IMR-90 (cell line): Measurements from ENCODE around the gene G3BP2. TPM values are rescaled to one million over a fixed set of nuclear protein-coding genes. Genes with fewer than 3 reads are reported as not detected.

Source experiments
- ATAC-seq: fragments of 200-7000 bp; cut with Tn5 transposase; 2 replicates; pipeline ENCODE4 v1.9.1; 2020; ENCODE audit warnings: low read depth, mild to moderate bottlenecking, moderate library complexity
- BruUV-seq: library from RNA; stranded (reverse); fragments of 400-500 nt; replicated peaks from 2 replicates; lab custom pipeline; 2021; lab: Mats Ljungman, UMichigan
- CTCF ChIA-PET: fragments of 300-600 bp; formaldehyde crosslinking; extraction: SDS; loops from one replicate; lab custom pipeline; 2021; ENCODE audit warnings: antibody characterized with exemption; lab: Yijun Ruan, JAX
- POLR2A ChIA-PET: fragments of 300-600 bp; sonication (Branson Sonifier 250); formaldehyde crosslinking; loops from one replicate; lab custom pipeline; 2022; ENCODE audit warnings: antibody characterized with exemption; ENCODE audit not compliant: unreplicated experiment; lab: Charles Lee
- DNase-seq: peaks from one replicate; pipeline ENCODE4 v3.0.0; 2013
- H2AFZ ChIP-seq: replicated peaks from 2 replicates; pipeline ENCODE3; 2013; ENCODE audit warnings: low read length, mild to moderate bottlenecking; ENCODE audit not compliant: poor library complexity
- H2AK5ac ChIP-seq: 2 replicates; pipeline ENCODE4 v1.6.1; 2013; ENCODE audit warnings: low read depth, low read length, inconsistent platforms
- H2AK9ac ChIP-seq: replicated peaks from 2 replicates; pipeline ENCODE3; 2013; ENCODE audit warnings: mild to moderate bottlenecking, low read depth, low read length, moderate library complexity; ENCODE audit not compliant: poor library complexity
- H2BK120ac ChIP-seq: 2 replicates; pipeline ENCODE4 v1.6.1; 2013; ENCODE audit warnings: low read depth, low read length, inconsistent platforms
- H2BK15ac ChIP-seq: 3 replicates; pipeline ENCODE4 v1.6.1; 2013; ENCODE audit warnings: low read depth, low read length, inconsistent platforms
- H2BK20ac ChIP-seq: 2 replicates; pipeline ENCODE4 v1.6.1; 2013; ENCODE audit warnings: low read depth, mild to moderate bottlenecking, inconsistent platforms, low read length, moderate library complexity
- H2BK5ac ChIP-seq: 2 replicates; pipeline ENCODE4 v1.6.1; 2013; ENCODE audit warnings: mild to moderate bottlenecking, low read depth, low read length, inconsistent platforms; ENCODE audit not compliant: poor library complexity, severe bottlenecking
- H3K14ac ChIP-seq: replicated peaks from 2 replicates; pipeline ENCODE4 v1.6.1; 2013; ENCODE audit warnings: low read depth, low read length, inconsistent platforms
- H3K18ac ChIP-seq: 2 replicates; pipeline ENCODE4 v1.6.1; 2013; ENCODE audit warnings: low read depth, low read length, control low read depth
- H3K23ac ChIP-seq: 2 replicates; pipeline ENCODE4 v1.6.1; 2013; ENCODE audit warnings: low read depth, low read length, inconsistent platforms
- H3K27ac ChIP-seq: 2 replicates; pipeline ENCODE4 v1.5.1; 2013; ENCODE audit warnings: mild to moderate bottlenecking, control low read depth, low read length; ENCODE audit not compliant: insufficient read depth
- H3K27me3 ChIP-seq: 2 replicates; pipeline ENCODE4 v1.6.1; 2013; ENCODE audit warnings: low read length; ENCODE audit not compliant: control insufficient read depth, insufficient read depth
- H3K36me3 ChIP-seq: 2 replicates; pipeline ENCODE4 v1.6.1; 2013; ENCODE audit warnings: low read length, mixed read lengths; ENCODE audit not compliant: control insufficient read depth, insufficient read depth
- H3K4ac ChIP-seq: 2 replicates; pipeline ENCODE4 v1.6.1; 2013; ENCODE audit warnings: low read depth, low read length, inconsistent platforms
- H3K4me1 ChIP-seq: 2 replicates; pipeline ENCODE4 v1.6.1; 2013; ENCODE audit warnings: low read length, mixed read lengths; ENCODE audit not compliant: control insufficient read depth, insufficient read depth
- H3K4me2 ChIP-seq: 2 replicates; pipeline ENCODE4 v1.6.1; 2013; ENCODE audit warnings: low read depth, mild to moderate bottlenecking, control low read depth, low read length, moderate library complexity
- H3K4me3 ChIP-seq: 2 replicates; pipeline ENCODE4 v1.5.1; 2013; ENCODE audit warnings: low read depth, mild to moderate bottlenecking, control low read depth, low read length, moderate library complexity; ENCODE audit not compliant: insufficient read depth
- H3K56ac ChIP-seq: 2 replicates; pipeline ENCODE4 v1.6.1; 2013; ENCODE audit warnings: low read length, inconsistent platforms; ENCODE audit not compliant: insufficient read depth; ENCODE audit errors: extremely low read depth
- H3K79me1 ChIP-seq, 2 experiments: 2 replicates each; pipeline ENCODE4 v1.6.1; 2013; ENCODE audit warnings: low read length in 2 of 2, inconsistent platforms in 1 of 2, low read depth in 1 of 2
- H3K9ac ChIP-seq: 2 replicates; pipeline ENCODE4 v1.6.1; 2013; ENCODE audit warnings: low read depth, low read length, control low read depth
- H3K9me1 ChIP-seq: 2 replicates; pipeline ENCODE4 v1.6.1; 2013; ENCODE audit warnings: low read length, inconsistent platforms; ENCODE audit not compliant: insufficient read depth
- H3K9me3 ChIP-seq: 2 replicates; pipeline ENCODE4 v1.6.1; 2013; ENCODE audit warnings: low read length; ENCODE audit not compliant: control insufficient read depth, insufficient read depth
- H4K20me1 ChIP-seq: 2 replicates; pipeline ENCODE4 v1.6.1; 2013; ENCODE audit warnings: low read length, inconsistent platforms; ENCODE audit not compliant: insufficient read depth
- H4K5ac ChIP-seq: 2 replicates; pipeline ENCODE4 v1.6.1; 2013; ENCODE audit warnings: mild to moderate bottlenecking, low read depth, low read length, control low read depth
- H4K8ac ChIP-seq, 2 experiments: 2 replicates each; pipeline ENCODE4 v1.6.1; 2013; ENCODE audit warnings: low read depth in 2 of 2, low read length in 2 of 2, control low read depth in 1 of 2, inconsistent platforms in 1 of 2
- H4K91ac ChIP-seq: 2 replicates; pipeline ENCODE4 v1.6.1; 2013; ENCODE audit warnings: low read depth, low read length, inconsistent platforms; ENCODE audit not compliant: insufficient read depth
- CHD1 ChIP-seq: IDR thresholded peaks from 2 replicates; pipeline ENCODE4 v1.6.1; 2012; ENCODE audit warnings: low read depth, low read length, improper control_type of control experiment
- RAD21 ChIP-seq: IDR thresholded peaks from 2 replicates; pipeline ENCODE4 v1.6.1; 2012; ENCODE audit warnings: low read length, improper control_type of control experiment
- WGBS, 2 experiments: methylation state at CpG; one replicate each; pipeline versions ENCODE4 v1.1.5 to v1.1.7; 2013; ENCODE audit warnings: missing lambda C conversion rate in 2 of 2; ENCODE audit not compliant: insufficient read length in 1 of 2; ENCODE audit errors: extremely low coverage in 2 of 2; 5-methylcytosine and 5-hydroxymethylcytosine counted together
- dilution Hi-C: fragments of 300-500 bp; cut with HindIII; formaldehyde crosslinking; loops from one replicate; pipeline ENCODE4 v1.14.3; 2018; ENCODE audit warnings: low sequenced_read_pairs; ENCODE audit not compliant: unreplicated experiment
- in situ Hi-C: fragments of 300-500 bp; cut with MboI; formaldehyde crosslinking; loops from 3 replicates; pipeline ENCODE4 v1.14.3; 2019; ENCODE audit warnings: low sequenced_read_pairs, inconsistent platforms, mixed read lengths
- intact Hi-C: fragments of 100-400 bp; cut with micrococcal nuclease; formaldehyde crosslinking; loops from 2 replicates; pipeline ENCODE4 v1.10.0; 2022
- polyA plus RNA-seq, 3 experiments: library from polyadenylated mRNA; depleted of rRNA; stranded (reverse); fragments of >200 nt; gene quantifications; 2 replicates each; pipeline ENCODE4 v1.2.3, GENCODE V29; 2012; ENCODE audit warnings: low replicate concordance in 1 of 3
- total RNA-seq: library from RNA; depleted of rRNA; stranded (reverse); fragments of >200 nt; gene quantifications from 2 replicates; pipeline ENCODE4 v1.2.3, GENCODE V29; 2012

G3BP2 gene
- total and polyA plus RNA-seq, 2 of the 4 experiments (the other 2 are of a cell fraction) = 80.5 to 183 TPM

- dilution Hi-C loops = no loop called here
- H4K5ac ChIP-seq = no peak overlapping the region
- no peak overlapping the region for H2BK15ac ChIP-seq
These were observed 35.4 kb downstream of the G3BP2 start for GRCh38 chr4:75637827-75638226.

More at GRCh38 chr4:75637827-75638226, 35.4 kb downstream of the G3BP2 start:
- Histone ChIP-seq H3K79me1 (no peaks in the 10 kb centered on the region; a peak in 1 of 4 replicates), H3K23ac (no peak overlapping the region), H3K27me3 (no peaks in the 10 kb centered on the region), H3K4me3 (no peak overlapping the region), H3K9me1 (peaks cover 3% of the 10 kb centered on the region; the same call in 1 of the 2 replicates), H4K8ac (no peak overlapping the region), H4K91ac (no peak overlapping the region), H2AK9ac (no peak overlapping the region), H2AFZ (no peak overlapping the region), H3K18ac (no peak overlapping the region), H3K9ac (no peak overlapping the region), H3K9me3 (no peaks in the 10 kb centered on the region), H3K4ac (no peak overlapping the region), H4K20me1 (no peaks in the 10 kb centered on the region), H3K27ac (no peak overlapping the region), H2BK5ac (no peak overlapping the region), H3K4me2 (no peak overlapping the region), H2BK20ac (no peak overlapping the region), H3K4me1 (peaks cover 4% of the 10 kb centered on the region), H3K36me3 (peaks cover 3% of the 10 kb centered on the region), H2BK120ac (no peak overlapping the region), H3K14ac (no peak overlapping the region), H3K56ac (no peak overlapping the region), H2AK5ac (no peak overlapping the region)
- WGBS, 2 experiments = no CpG with 5 or more reads among the region's 1 CpG
- in situ Hi-C loops = no loop called here
- ChIA-PET POLR2A (no interaction called here), CTCF (no interaction called here)
- TF ChIP-seq RAD21 = no peak
- TF ChIP-seq CHD1 = no peak
- no peak for ATAC-seq
- DNase-seq = no peak
- no TSS peak for BruUV-seq
- intact Hi-C loops = no loop called here
